ENCODE measurements around the gene PLAC1. TPM values are rescaled to one million over a fixed set of nuclear protein-coding genes. Genes with fewer than 3 reads are reported as not detected.

PLAC1 gene
- total RNA-seq, 1 experiment from 2014 or later = 2.6 TPM

GRCh38 chrX:134547047-134547679 lies 111.1 kb downstream of the PLAC1 start:
- no TSS peak for BruUV-seq (replicated peaks)
- CTCF ChIA-PET = no interaction called here
- H3K4me2 ChIP-seq (ENCODE audit: low read length) = peak overlapping the region; percentile 90

GRCh38 chrX:134546187-134546586 lies 112.1 kb downstream of the PLAC1 start:
- H2AFZ ChIP-seq (ENCODE audit: low read length) = no peak overlapping the region
- no peaks in the 10 kb centered on the region for H3K9me2 ChIP-seq (replicated peaks; ENCODE audit: low read length)
- H3K27me3 ChIP-seq (ENCODE audit: low read length) = no peaks in the 10 kb centered on the region
- ChIA-PET POLR2A (ENCODE audit: unreplicated experiment) (no interaction called here), CTCF (no interaction called here)
- H3K4me3 ChIP-seq (ENCODE audit: low read length) = no peak overlapping the region
- H3K4me2 ChIP-seq (ENCODE audit: low read length) = no peak overlapping the region
- peaks cover 13% of the 10 kb centered on the region; the same call in 1 of the 2 replicates for H3K36me3 ChIP-seq (ENCODE audit: low read depth, low read length)
- no peak for DNase-seq
- no peaks in the 10 kb centered on the region for H3K9me3 ChIP-seq (ENCODE audit: low read length)
- H3F3A ChIP-seq (ENCODE audit: low read length, unreplicated experiment) = no peaks in the 10 kb centered on the region
- H3K79me2 ChIP-seq (ENCODE audit: low read length) = peaks cover 42% of the 10 kb centered on the region
- ATAC-seq = no peak
- no peak for TF ChIP-seq CTCF (conservative IDR thresholded peaks at IDR 0.05; ENCODE audit: low read depth, low read length)
- no peak for TF ChIP-seq EZH2 (IDR thresholded peaks at IDR 0.05; ENCODE audit: low read length, unreplicated experiment)
- no peak for TF ChIP-seq EZH2phosphoT487 (IDR thresholded peaks at IDR 0.05; ENCODE audit: borderline replicate concordance, low read length)
- intact Hi-C loops (cut with micrococcal nuclease) = no loop called here
- peaks cover 9% of the 10 kb centered on the region for H4K20me1 ChIP-seq (ENCODE audit: low read length)
- no peak overlapping the region for H3K27ac ChIP-seq (ENCODE audit: low read length)
- H3K9ac ChIP-seq (ENCODE audit: low read length) = no peak overlapping the region
- H3K4me1 ChIP-seq (ENCODE audit: insufficient read depth, low read length) = peaks cover 45% of the 10 kb centered on the region
- no TSS peak for BruUV-seq (replicated peaks)

More at GRCh38 chrX:134547047-134547679, 111.1 kb downstream of the PLAC1 start:
- peak overlapping the region; percentile 88 for H3K9ac ChIP-seq (ENCODE audit: low read length)
- no peak for TF ChIP-seq EZH2 (IDR thresholded peaks at IDR 0.05; ENCODE audit: low read length, unreplicated experiment)
- H3F3A ChIP-seq (ENCODE audit: low read length, unreplicated experiment) = no peaks in the 10 kb centered on the region
- H3K4me1 ChIP-seq (ENCODE audit: insufficient read depth, low read length) = peaks cover 46% of the 10 kb centered on the region
- DNase-seq = no peak
- no peak overlapping the region for H2AFZ ChIP-seq (ENCODE audit: low read length)
- H3K27ac ChIP-seq (ENCODE audit: low read length) = no peak overlapping the region
- POLR2A ChIA-PET (ENCODE audit: unreplicated experiment) = no interaction called here
- H3K9me3 ChIP-seq (ENCODE audit: low read length) = no peaks in the 10 kb centered on the region
- H3K79me2 ChIP-seq (ENCODE audit: low read length) = peaks cover 42% of the 10 kb centered on the region
- peaks cover 13% of the 10 kb centered on the region; the same call in 1 of the 2 replicates for H3K36me3 ChIP-seq (ENCODE audit: low read depth, low read length)
- H3K27me3 ChIP-seq (ENCODE audit: low read length) = no peaks in the 10 kb centered on the region
- no peak for ATAC-seq
- H3K4me3 ChIP-seq (ENCODE audit: low read length) = peak overlapping the region; percentile 96
- H3K9me2 ChIP-seq (replicated peaks; ENCODE audit: low read length) = no peaks in the 10 kb centered on the region
- peaks cover 9% of the 10 kb centered on the region for H4K20me1 ChIP-seq (ENCODE audit: low read length)
- intact Hi-C loops (cut with micrococcal nuclease) = no loop called here

- intact Hi-C loops (cut with micrococcal nuclease) = no loop called here
- H4K20me1 ChIP-seq (ENCODE audit: low read length) = peaks cover 9% of the 10 kb centered on the region
- H3K9me3 ChIP-seq (ENCODE audit: low read length) = no peaks in the 10 kb centered on the region
- peaks cover 38% of the 10 kb centered on the region for H3K4me1 ChIP-seq (ENCODE audit: insufficient read depth, low read length)
- DNase-seq (no peak), ATAC-seq (no peak)
- TF ChIP-seq CTCF (conservative IDR thresholded peaks at IDR 0.05; ENCODE audit: low read depth, low read length) (no peak), EZH2phosphoT487 (IDR thresholded peaks at IDR 0.05; ENCODE audit: borderline replicate concordance, low read length) (no peak), EZH2 (IDR thresholded peaks at IDR 0.05; ENCODE audit: low read length, unreplicated experiment) (no peak)
- peaks cover 13% of the 10 kb centered on the region; the same call in 1 of the 2 replicates for H3K36me3 ChIP-seq (ENCODE audit: low read depth, low read length)
- H3K4me3 ChIP-seq (ENCODE audit: low read length) = no peak overlapping the region
- CTCF ChIA-PET = no interaction called here
- no peaks in the 10 kb centered on the region for H3F3A ChIP-seq (ENCODE audit: low read length, unreplicated experiment)
- H3K9ac ChIP-seq (ENCODE audit: low read length) = no peak overlapping the region
- no TSS peak for BruUV-seq (replicated peaks)
- peaks cover 42% of the 10 kb centered on the region for H3K79me2 ChIP-seq (ENCODE audit: low read length)
- no peaks in the 10 kb centered on the region for H3K27me3 ChIP-seq (ENCODE audit: low read length)
- no peaks in the 10 kb centered on the region for H3K9me2 ChIP-seq (replicated peaks; ENCODE audit: low read length)
- POLR2A ChIA-PET (ENCODE audit: unreplicated experiment) = no interaction called here
- no peak overlapping the region for H3K27ac ChIP-seq (ENCODE audit: low read length)
- H3K4me2 ChIP-seq (ENCODE audit: low read length) = no peak overlapping the region
- no peak overlapping the region for H2AFZ ChIP-seq (ENCODE audit: low read length)
These were observed 112.8 kb downstream of the PLAC1 start for GRCh38 chrX:134545510-134545909.
